H1 (cell line): ENCODE results near the gene SLMAP. TPM values are rescaled to one million over a fixed set of nuclear protein-coding genes. Genes with fewer than 3 reads are reported as not detected.

Experiments used
- CTCF ChIA-PET: fragments of 300-600 bp; sonication (Branson Sonifier 250); formaldehyde crosslinking; loops from one replicate; lab custom pipeline; 2021; ENCODE audit not compliant: partially characterized antibody; lab: Charles Lee
- POLR2A ChIA-PET: fragments of 300-600 bp; sonication (Branson Sonifier 250); formaldehyde crosslinking; loops from one replicate; lab custom pipeline; 2021; ENCODE audit warnings: inconsistent platforms; ENCODE audit not compliant: partially characterized antibody; lab: Charles Lee
- DNase-seq, 2 experiments: peaks; one replicate each; pipeline versions ENCODE4 v3.0.0 to v3.0.0-alpha.2; 2010 to 2022; ENCODE audit warnings: low spot score in 2 of 2, low read depth in 1 of 2, mixed read lengths in 1 of 2
- FAIRE-seq: peaks from 2 replicates; lab custom pipeline; 2011; peaks lifted over from hg19 to GRCh38; lab: Jason Lieb, UNC
- H2AFZ ChIP-seq: 2 replicates; pipeline ENCODE4 v1.8.1; 2012; ENCODE audit warnings: low read length, inconsistent platforms
- H2AK5ac ChIP-seq: 2 replicates; pipeline ENCODE4 v1.6.1; 2013; ENCODE audit warnings: low read depth, low read length
- H2BK120ac ChIP-seq: replicated peaks from 2 replicates; pipeline ENCODE3; 2013; ENCODE audit warnings: low read depth, low read length, inconsistent platforms
- H2BK12ac ChIP-seq: 2 replicates; pipeline ENCODE4 v1.6.1; 2013; ENCODE audit warnings: low read depth, low read length
- H2BK15ac ChIP-seq: 2 replicates; pipeline ENCODE4 v1.6.1; 2013; ENCODE audit warnings: low read length
- H2BK20ac ChIP-seq: 2 replicates; pipeline ENCODE4 v1.6.1; 2013; ENCODE audit warnings: low read length
- H2BK5ac ChIP-seq: 2 replicates; pipeline ENCODE4 v1.6.1; 2013; ENCODE audit warnings: low read depth, low read length
- H3K14ac ChIP-seq: 2 replicates; pipeline ENCODE4 v1.6.1; 2013; ENCODE audit warnings: inconsistent platforms; ENCODE audit not compliant: insufficient read length
- H3K18ac ChIP-seq: 2 replicates; pipeline ENCODE4 v1.6.1; 2013; ENCODE audit warnings: low read length; ENCODE audit errors: extremely low read depth
- H3K23ac ChIP-seq: 2 replicates; pipeline ENCODE4 v1.6.1; 2013; ENCODE audit warnings: inconsistent platforms; ENCODE audit not compliant: insufficient read length
- H3K23me2 ChIP-seq: 2 replicates; pipeline ENCODE4 v1.6.1; 2013; ENCODE audit warnings: low read depth, low read length
- H3K27ac ChIP-seq: 2 replicates; pipeline ENCODE4 v1.6.1; 2011; ENCODE audit warnings: low read depth, low read length, inconsistent platforms
- H3K27me3 ChIP-seq, 4 experiments: replicated peaks in 1 of 4; 1 replicate in 1 of 4; 2 replicates in 3 of 4; pipeline versions ENCODE4 v1.6.1 to v1.8.1; 2011 to 2013; ENCODE audit warnings: low read length in 3 of 4, mild to moderate bottlenecking in 3 of 4, inconsistent platforms in 2 of 4, mixed read lengths in 2 of 4, moderate library complexity in 1 of 4; ENCODE audit not compliant: control insufficient read depth in 3 of 4, insufficient read depth in 3 of 4; ENCODE audit errors: extremely low read depth in 1 of 4
- H3K36me3 ChIP-seq, 4 experiments: 2 replicates each; pipeline versions ENCODE4 v1.6.1 to v1.8.1; 2011 to 2013; ENCODE audit warnings: mild to moderate bottlenecking in 4 of 4, low read length in 3 of 4, moderate library complexity in 2 of 4, control low read depth in 1 of 4, inconsistent platforms in 1 of 4; ENCODE audit not compliant: insufficient read depth in 4 of 4, control insufficient read depth in 2 of 4
- H3K4ac ChIP-seq: replicated peaks from 2 replicates; pipeline ENCODE3; 2013; ENCODE audit warnings: low read length, low read depth, mixed read lengths, inconsistent platforms; ENCODE audit not compliant: insufficient read length
- H3K4me1 ChIP-seq, 4 experiments: replicated peaks in 1 of 4; 1 replicate in 1 of 4; 2 replicates in 3 of 4; pipeline versions ENCODE4 v1.6.1 to v1.8.1; 2011 to 2013; ENCODE audit warnings: low read length in 3 of 4, inconsistent platforms in 2 of 4, mixed read lengths in 1 of 4; ENCODE audit not compliant: insufficient read depth in 4 of 4, control insufficient read depth in 3 of 4
- H3K4me2 ChIP-seq, 2 experiments: 2 replicates each; pipeline versions ENCODE4 v1.6.1 to v1.8.1; 2011 to 2013; ENCODE audit warnings: low read depth in 2 of 2, low read length in 2 of 2, control low read depth in 1 of 2, inconsistent platforms in 1 of 2, mild to moderate bottlenecking in 1 of 2; ENCODE audit not compliant: insufficient read depth in 1 of 2
- H3K4me3 ChIP-seq, 4 experiments: fragments of 200-600, 300-600 bp in 1 of 4; sonication (generic), shearing (Covaris generic), sonication (Bioruptor Twin) in 1 of 4; 2 replicates each; pipeline versions ENCODE4 v1.5.1 to v1.8.1; 2011 to 2016; ENCODE audit warnings: low read length in 4 of 4, low read depth in 3 of 4, control low read depth in 2 of 4, inconsistent platforms in 2 of 4, mild to moderate bottlenecking in 2 of 4, mixed read lengths in 1 of 4, moderate library complexity in 1 of 4; ENCODE audit not compliant: insufficient read depth in 2 of 4; ENCODE audit errors: extremely low read depth in 1 of 4
- H3K56ac ChIP-seq: replicated peaks from 2 replicates; pipeline ENCODE3; 2013; ENCODE audit warnings: low read depth, mild to moderate bottlenecking, mixed read lengths, low read length, inconsistent platforms; ENCODE audit not compliant: insufficient read length
- H3K79me1 ChIP-seq: 2 replicates; pipeline ENCODE4 v1.6.1; 2013; ENCODE audit warnings: low read depth, low read length, control low read depth
- H3K79me2 ChIP-seq, 2 experiments: 2 replicates each; pipeline versions ENCODE4 v1.6.1 to v1.8.1; 2012 to 2013; ENCODE audit warnings: low read length in 2 of 2, mild to moderate bottlenecking in 2 of 2, inconsistent platforms in 1 of 2; ENCODE audit not compliant: insufficient read depth in 2 of 2, control insufficient read depth in 1 of 2
- H3K9ac ChIP-seq, 4 experiments: replicated peaks in 1 of 4; 1 replicate in 1 of 4; 2 replicates in 3 of 4; pipeline versions ENCODE4 v1.6.1 to v1.8.1; 2011 to 2013; ENCODE audit warnings: low read depth in 3 of 4, low read length in 3 of 4, control low read depth in 2 of 4, mild to moderate bottlenecking in 2 of 4, moderate library complexity in 2 of 4, inconsistent platforms in 1 of 4; ENCODE audit errors: extremely low read depth in 1 of 4
- H3K9me3 ChIP-seq, 2 experiments: 2 replicates each; pipeline versions ENCODE4 v1.6.1 to v1.8.1; 2012 to 2013; ENCODE audit warnings: mild to moderate bottlenecking in 2 of 2, moderate library complexity in 2 of 2, control low read depth in 1 of 2, inconsistent platforms in 1 of 2, low read depth in 1 of 2, low read length in 1 of 2, mixed read lengths in 1 of 2; ENCODE audit not compliant: insufficient read depth in 2 of 2
- H4K20me1 ChIP-seq, 2 experiments: replicated peaks in 1 of 2; 2 replicates each; pipeline versions ENCODE3 to v1.8.1; 2011 to 2013; ENCODE audit warnings: inconsistent platforms in 2 of 2, low read length in 2 of 2, mild to moderate bottlenecking in 1 of 2; ENCODE audit not compliant: insufficient read depth in 2 of 2, control insufficient read depth in 1 of 2
- H4K5ac ChIP-seq: 2 replicates; pipeline ENCODE4 v1.6.1; 2013; ENCODE audit warnings: low read length, low read depth, mixed read lengths, inconsistent platforms; ENCODE audit not compliant: insufficient read length
- H4K8ac ChIP-seq: 2 replicates; pipeline ENCODE4 v1.8.0; 2013; ENCODE audit warnings: mild to moderate bottlenecking, moderate library complexity, low read length, inconsistent platforms; ENCODE audit not compliant: insufficient read depth; ENCODE audit errors: extremely low read depth
- H4K91ac ChIP-seq: replicated peaks from 2 replicates; pipeline ENCODE3; 2013; ENCODE audit warnings: low read length, mixed read lengths, inconsistent platforms; ENCODE audit not compliant: insufficient read length
- ASH2L ChIP-seq: fragments of 200-600, 300-600 bp; sonication (generic); IDR thresholded peaks from one replicate; pipeline ENCODE4 v1.7.1; 2017; ENCODE audit warnings: low read length
- BACH1 ChIP-seq: IDR thresholded peaks from 2 replicates; pipeline ENCODE4 v1.6.1; 2012; ENCODE audit warnings: low read length, improper control_type of control experiment
- CEBPB ChIP-seq: IDR thresholded peaks from 2 replicates; pipeline ENCODE4 v1.6.1; 2012; ENCODE audit warnings: low read depth, low read length
- HDAC2 ChIP-seq, 2 experiments: fragments of 300-600 bp in 1 of 2; sonication (generic) in 1 of 2; IDR thresholded peaks; 2 replicates each; pipeline ENCODE4 v1.6.1; 2011 to 2012; ENCODE audit warnings: low read depth in 2 of 2, low read length in 2 of 2, mild to moderate bottlenecking in 2 of 2, moderate library complexity in 2 of 2, borderline replicate concordance in 1 of 2, inconsistent platforms in 1 of 2
- RAD21 ChIP-seq, 2 experiments: IDR thresholded peaks in 1 of 2; conservative IDR thresholded peaks in 1 of 2; 2 replicates each; pipeline ENCODE4 v1.6.1; 2011; ENCODE audit warnings: low read depth in 2 of 2, low read length in 2 of 2, improper control_type of control experiment in 1 of 2, inconsistent platforms in 1 of 2, mild to moderate bottlenecking in 1 of 2, moderate library complexity in 1 of 2
- RBBP5 ChIP-seq: IDR thresholded peaks from 2 replicates; pipeline ENCODE4 v1.7.1; 2012; ENCODE audit warnings: low read depth, mild to moderate bottlenecking, inconsistent platforms, low read length, moderate library complexity, borderline replicate concordance
- ZNF274 ChIP-seq: IDR thresholded peaks from 2 replicates; pipeline ENCODE4 v1.7.0; 2012; ENCODE audit warnings: low read length, borderline replicate concordance; ENCODE audit errors: extremely low read depth
- polyA plus RNA-seq, 7 experiments: library from polyadenylated mRNA; depleted of rRNA in 3 of 7; stranded (reverse) in 5 of 7; unstranded in 2 of 7; fragments of >200 nt in 5 of 7; fragments of 200-250 nt in 2 of 7; gene quantifications; 1 replicate in 5 of 7; 2 replicates in 1 of 7; 4 replicates in 1 of 7; pipeline versions ENCODE4 v1.2.1 to v1.2.3, GENCODE V29; 2011 to 2013; ENCODE audit warnings: missing spikeins in 2 of 7, mixed read lengths in 2 of 7
- total RNA-seq: library from RNA; stranded (reverse); fragmentation: NEBNext Ultra II Directional; extraction: Animal tissue kit (Norgen Biotek cat#: 25700); gene quantifications from 2 replicates; pipeline ENCODE4 v1.2.1, GENCODE V29; 2021
- TF ChIP-seq, protein P1 (sequence below), 3 experiments: IDR thresholded peaks; 1 replicate in 2 of 3; 2 replicates in 1 of 3; pipeline versions ENCODE4 v1.5.1 to v1.6.1; 2011; ENCODE audit warnings: low read length in 3 of 3, mild to moderate bottlenecking in 3 of 3, inconsistent platforms in 2 of 3, low read depth in 1 of 3, moderate library complexity in 1 of 3; ENCODE audit not compliant: insufficient read depth in 1 of 3; ENCODE audit errors: control extremely low read depth in 1 of 3

SLMAP gene
- total and polyA plus RNA-seq, 2 of the 8 experiments (the other 6 are each of a cell fraction or from before 2014, with no cell fraction given): 13.6 to 70.4 TPM

DNA sequence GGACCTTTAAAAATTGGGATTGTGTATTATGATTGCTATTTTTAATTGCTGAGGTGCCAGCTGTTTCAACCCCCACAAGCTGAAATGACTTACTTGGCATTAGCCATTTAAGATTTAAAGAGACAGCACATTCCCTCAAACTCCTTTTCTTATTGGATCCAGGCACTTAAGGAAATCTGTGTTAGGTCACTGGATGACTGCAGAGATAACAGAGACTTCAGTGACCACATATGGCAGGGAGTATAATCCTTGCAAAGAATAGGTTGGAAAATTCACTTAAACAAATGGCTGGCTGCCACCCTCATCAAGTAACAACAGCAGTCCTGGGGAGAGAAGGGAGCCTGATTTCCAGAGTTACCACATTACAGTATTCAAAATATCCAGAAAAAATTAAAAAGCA is 66.6 kb downstream of the SLMAP start:
- peaks cover 0 to 78% of the 10 kb centered on the region in 2 experiments; a peak in 3 of 4 replicates for H3K79me2 ChIP-seq
- POLR2A ChIA-PET: interaction anchor here (0.9 kb wide), 1 partner anchor 66 kb away, joined by 5 read pairs; the partner anchor contains the start of gene SLMAP
- no peak for TF ChIP-seq RAD21 (IDR thresholded peaks at IDR 0.05 in 1 of 2, conservative IDR thresholded peaks at IDR 0.05 in 1 of 2; ENCODE audit: low read depth in 2 of 2, low read length in 2 of 2)
- TF ChIP-seq ASH2L: no peak
- TF ChIP-seq, protein P1, sequence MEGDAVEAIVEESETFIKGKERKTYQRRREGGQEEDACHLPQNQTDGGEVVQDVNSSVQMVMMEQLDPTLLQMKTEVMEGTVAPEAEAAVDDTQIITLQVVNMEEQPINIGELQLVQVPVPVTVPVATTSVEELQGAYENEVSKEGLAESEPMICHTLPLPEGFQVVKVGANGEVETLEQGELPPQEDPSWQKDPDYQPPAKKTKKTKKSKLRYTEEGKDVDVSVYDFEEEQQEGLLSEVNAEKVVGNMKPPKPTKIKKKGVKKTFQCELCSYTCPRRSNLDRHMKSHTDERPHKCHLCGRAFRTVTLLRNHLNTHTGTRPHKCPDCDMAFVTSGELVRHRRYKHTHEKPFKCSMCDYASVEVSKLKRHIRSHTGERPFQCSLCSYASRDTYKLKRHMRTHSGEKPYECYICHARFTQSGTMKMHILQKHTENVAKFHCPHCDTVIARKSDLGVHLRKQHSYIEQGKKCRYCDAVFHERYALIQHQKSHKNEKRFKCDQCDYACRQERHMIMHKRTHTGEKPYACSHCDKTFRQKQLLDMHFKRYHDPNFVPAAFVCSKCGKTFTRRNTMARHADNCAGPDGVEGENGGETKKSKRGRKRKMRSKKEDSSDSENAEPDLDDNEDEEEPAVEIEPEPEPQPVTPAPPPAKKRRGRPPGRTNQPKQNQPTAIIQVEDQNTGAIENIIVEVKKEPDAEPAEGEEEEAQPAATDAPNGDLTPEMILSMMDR (IDR thresholded peaks at IDR 0.05; ENCODE audit: control extremely low read depth in 1 of 3, insufficient read depth in 1 of 3, low read depth in 1 of 3, low read length in 3 of 3): no peak
- no peak for TF ChIP-seq HDAC2 (IDR thresholded peaks at IDR 0.05; ENCODE audit: borderline replicate concordance in 1 of 2, low read depth in 2 of 2, low read length in 2 of 2)
- no peak for TF ChIP-seq CEBPB
- no peak for TF ChIP-seq RBBP5
- no peak for TF ChIP-seq ZNF274
- no peak for TF ChIP-seq BACH1

More for the DNA sequence above, 66.6 kb downstream of the SLMAP start:
- Histone ChIP-seq H2BK12ac (no peak overlapping the region), H3K27me3 (no peaks in the 10 kb centered on the region), H3K14ac (no peak overlapping the region), H3K4me3 (no peak overlapping the region), H3K18ac (no peak overlapping the region), H3K23ac (no peak overlapping the region), H3K4me2 (no peak overlapping the region), H2AFZ (no peak overlapping the region), H3K56ac (no peak overlapping the region), H3K9ac (no peak overlapping the region), H3K27ac (no peak overlapping the region), H4K91ac (no peak overlapping the region), H2BK20ac (no peak overlapping the region), H3K36me3 (no peaks in the 10 kb centered on the region), H3K4me1 (peaks cover 2 to 15% (median 13%) of the 10 kb centered on the region in 4 experiments; a peak in 6 of 7 replicates), H3K79me1 (no peaks in the 10 kb centered on the region; the same call in none of the 2 replicates), H2BK120ac (no peak overlapping the region), H2BK5ac (no peak overlapping the region), H4K8ac (no peak overlapping the region), H3K23me2 (no peaks in the 10 kb centered on the region; the same call in 1 of the 2 replicates), H2BK15ac (no peak overlapping the region), H4K5ac (no peak overlapping the region), H2AK5ac (no peak overlapping the region), H3K9me3 (no peaks in the 10 kb centered on the region), H3K4ac (no peak overlapping the region), H4K20me1 (peaks cover 0 to 2% of the 10 kb centered on the region in 2 experiments)
- no peak for DNase-seq
- CTCF ChIA-PET: no interaction called here
- no peak for FAIRE-seq
